Measurements from ENCODE around the gene ABCC1.

DNA sequence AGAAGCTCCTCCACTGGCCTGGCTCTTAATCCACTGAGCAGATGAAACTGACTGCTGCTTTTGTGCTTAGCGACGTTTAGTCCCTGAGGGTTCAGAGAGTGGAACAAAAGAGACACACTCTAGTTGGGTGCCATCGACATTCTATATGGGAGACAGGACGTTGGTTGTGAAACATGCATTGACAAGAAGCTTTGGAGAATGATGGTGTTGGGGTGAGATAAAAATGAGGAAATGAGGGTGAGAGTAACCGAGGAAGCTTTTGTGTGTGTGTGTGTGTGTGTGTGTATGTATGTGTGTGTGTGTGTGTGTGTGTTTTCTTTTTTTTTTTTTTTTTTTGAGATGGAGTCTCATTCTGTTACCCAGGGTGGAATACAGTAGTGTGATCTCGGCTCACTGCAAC lies 89.5 kb downstream of the ABCC1 start:
- TF ChIP-seq, protein P1, sequence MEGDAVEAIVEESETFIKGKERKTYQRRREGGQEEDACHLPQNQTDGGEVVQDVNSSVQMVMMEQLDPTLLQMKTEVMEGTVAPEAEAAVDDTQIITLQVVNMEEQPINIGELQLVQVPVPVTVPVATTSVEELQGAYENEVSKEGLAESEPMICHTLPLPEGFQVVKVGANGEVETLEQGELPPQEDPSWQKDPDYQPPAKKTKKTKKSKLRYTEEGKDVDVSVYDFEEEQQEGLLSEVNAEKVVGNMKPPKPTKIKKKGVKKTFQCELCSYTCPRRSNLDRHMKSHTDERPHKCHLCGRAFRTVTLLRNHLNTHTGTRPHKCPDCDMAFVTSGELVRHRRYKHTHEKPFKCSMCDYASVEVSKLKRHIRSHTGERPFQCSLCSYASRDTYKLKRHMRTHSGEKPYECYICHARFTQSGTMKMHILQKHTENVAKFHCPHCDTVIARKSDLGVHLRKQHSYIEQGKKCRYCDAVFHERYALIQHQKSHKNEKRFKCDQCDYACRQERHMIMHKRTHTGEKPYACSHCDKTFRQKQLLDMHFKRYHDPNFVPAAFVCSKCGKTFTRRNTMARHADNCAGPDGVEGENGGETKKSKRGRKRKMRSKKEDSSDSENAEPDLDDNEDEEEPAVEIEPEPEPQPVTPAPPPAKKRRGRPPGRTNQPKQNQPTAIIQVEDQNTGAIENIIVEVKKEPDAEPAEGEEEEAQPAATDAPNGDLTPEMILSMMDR (conservative IDR thresholded peaks at IDR 0.05; ENCODE audit: low read depth, low read length) = no peak
- TF ChIP-seq EZH2phosphoT487 (IDR thresholded peaks at IDR 0.05; ENCODE audit: borderline replicate concordance, low read length) = no peak
- no peak for TF ChIP-seq EZH2 (IDR thresholded peaks at IDR 0.05; ENCODE audit: low read length, unreplicated experiment)

All from PC-3 (cell line).